Thoracic aorta (tissue), 2 donors: ENCODE results near the gene PRR36. TPM values are rescaled to one million over a fixed set of nuclear protein-coding genes. Genes with fewer than 3 reads are reported as not detected.

ENCODE experiments used
- ATAC-seq: fragments of 150-250 bp; one replicate; pipeline ENCODE4 v1.8.0; 2017; ENCODE audit warnings: low read depth; ENCODE audit not compliant: insufficient number of reproducible peaks, low FRiP score
- DNase-seq: peaks from one replicate; pipeline ENCODE4 v3.0.0-alpha.2; 2020; ENCODE audit warnings: low spot score
- H3K27ac ChIP-seq, 2 donors: fragments of 200-600 bp; sonication (generic); 1 replicate in 1 of 2; 2 replicates in 1 of 2; pipeline ENCODE4 v1.5.1; 2016; ENCODE audit warnings: mild to moderate bottlenecking in 2 of 2, moderate library complexity in 2 of 2
- H3K27me3 ChIP-seq: fragments of 200-600 bp; sonication (generic); replicated peaks from 2 replicates; pipeline ENCODE4 v1.6.0; 2016; ENCODE audit warnings: mild to moderate bottlenecking; ENCODE audit not compliant: insufficient read depth
- H3K36me3 ChIP-seq: fragments of 200-600 bp; sonication (generic); one replicate; pipeline ENCODE4 v1.5.1; 2016
- H3K4me1 ChIP-seq, 2 donors: fragments of 200-600 bp; sonication (generic); 1 replicate in 1 of 2; 2 replicates in 1 of 2; pipeline versions ENCODE4 v1.5.1 to v1.6.0; 2016; ENCODE audit warnings: low read depth in 2 of 2, mild to moderate bottlenecking in 1 of 2; ENCODE audit not compliant: control insufficient read depth in 1 of 2
- H3K4me3 ChIP-seq: fragments of 200-600 bp; sonication (generic); 2 replicates; pipeline ENCODE4 v1.5.1; 2016; ENCODE audit warnings: mild to moderate bottlenecking
- H3K9me3 ChIP-seq: fragments of 200-600 bp; sonication (generic); 2 replicates; pipeline ENCODE4 v1.5.1; 2016
- total RNA-seq, 2 donors: library from RNA; depleted of rRNA; stranded (reverse); fragments of >200 nt; gene quantifications; one replicate each; pipeline versions ENCODE4 v1.1.0 to v1.2.3, GENCODE V29; 2016
- TF ChIP-seq, protein P1 (sequence below): fragments of 200-600 bp; sonication (generic); IDR thresholded peaks from one replicate; pipeline ENCODE4 v1.5.1; 2019; ENCODE audit warnings: antibody characterized with exemption

Gene PRR36
- total RNA-seq, 2 donors from 2014 or later = not detected

DNA sequence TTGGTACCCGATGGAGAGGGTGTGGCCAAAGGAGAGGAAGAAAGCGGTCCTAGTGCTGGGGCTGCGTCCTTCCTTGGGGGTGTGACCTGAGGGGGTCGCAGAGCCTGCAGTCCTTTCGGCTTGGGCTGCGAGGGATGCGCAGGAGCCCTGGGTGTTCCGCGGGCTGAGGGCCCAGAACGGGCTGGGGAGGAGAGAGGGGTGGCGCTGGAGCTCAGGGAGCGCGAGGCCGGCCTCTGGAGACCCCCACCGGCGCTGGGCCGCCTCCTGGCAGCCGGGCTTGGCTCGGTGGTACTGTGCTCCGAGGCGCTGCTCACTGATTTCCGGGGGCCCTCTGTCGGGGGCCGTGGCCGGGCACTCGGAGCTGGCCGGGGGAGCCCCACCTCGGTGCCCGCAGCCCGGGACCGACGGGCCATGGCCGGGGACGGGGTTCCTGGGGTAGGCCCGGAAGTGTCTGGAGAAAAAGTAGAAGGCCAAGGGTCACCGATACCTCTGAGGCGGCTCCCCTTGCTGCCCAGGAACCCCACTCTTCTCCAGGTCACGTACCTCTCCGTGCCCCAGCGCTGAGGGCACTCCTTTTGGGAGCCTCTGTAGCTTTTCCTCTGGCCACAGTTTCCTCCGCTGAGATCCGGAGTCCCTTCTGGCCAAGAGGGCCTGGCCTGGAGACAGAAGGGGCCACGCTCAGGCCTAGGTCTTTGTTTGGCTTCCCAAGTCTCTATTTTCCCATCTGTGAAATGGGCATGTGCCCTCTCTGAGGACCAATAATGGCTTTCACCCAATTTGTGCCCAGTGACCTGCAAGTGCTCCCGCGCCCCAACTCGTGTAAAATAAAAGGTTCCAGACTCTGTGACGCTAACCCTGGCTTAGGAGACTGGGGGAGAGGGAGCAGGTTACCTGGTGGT lies 1.6 kb downstream of the PRR36 start:
- DNase-seq (no peak), ATAC-seq (no peak)
- Histone ChIP-seq H3K4me1 (peaks cover 21 to 41% of the 10 kb centered on the region in 2 donors), H3K27ac (no peak overlapping the region), H3K27me3 (peaks cover 6% of the 10 kb centered on the region), H3K9me3 (no peaks in the 10 kb centered on the region), H3K4me3 (peak overlapping the region; percentile 53), H3K36me3 (no peaks in the 10 kb centered on the region)
- TF ChIP-seq, protein P1, sequence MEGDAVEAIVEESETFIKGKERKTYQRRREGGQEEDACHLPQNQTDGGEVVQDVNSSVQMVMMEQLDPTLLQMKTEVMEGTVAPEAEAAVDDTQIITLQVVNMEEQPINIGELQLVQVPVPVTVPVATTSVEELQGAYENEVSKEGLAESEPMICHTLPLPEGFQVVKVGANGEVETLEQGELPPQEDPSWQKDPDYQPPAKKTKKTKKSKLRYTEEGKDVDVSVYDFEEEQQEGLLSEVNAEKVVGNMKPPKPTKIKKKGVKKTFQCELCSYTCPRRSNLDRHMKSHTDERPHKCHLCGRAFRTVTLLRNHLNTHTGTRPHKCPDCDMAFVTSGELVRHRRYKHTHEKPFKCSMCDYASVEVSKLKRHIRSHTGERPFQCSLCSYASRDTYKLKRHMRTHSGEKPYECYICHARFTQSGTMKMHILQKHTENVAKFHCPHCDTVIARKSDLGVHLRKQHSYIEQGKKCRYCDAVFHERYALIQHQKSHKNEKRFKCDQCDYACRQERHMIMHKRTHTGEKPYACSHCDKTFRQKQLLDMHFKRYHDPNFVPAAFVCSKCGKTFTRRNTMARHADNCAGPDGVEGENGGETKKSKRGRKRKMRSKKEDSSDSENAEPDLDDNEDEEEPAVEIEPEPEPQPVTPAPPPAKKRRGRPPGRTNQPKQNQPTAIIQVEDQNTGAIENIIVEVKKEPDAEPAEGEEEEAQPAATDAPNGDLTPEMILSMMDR = no peak

DNA sequence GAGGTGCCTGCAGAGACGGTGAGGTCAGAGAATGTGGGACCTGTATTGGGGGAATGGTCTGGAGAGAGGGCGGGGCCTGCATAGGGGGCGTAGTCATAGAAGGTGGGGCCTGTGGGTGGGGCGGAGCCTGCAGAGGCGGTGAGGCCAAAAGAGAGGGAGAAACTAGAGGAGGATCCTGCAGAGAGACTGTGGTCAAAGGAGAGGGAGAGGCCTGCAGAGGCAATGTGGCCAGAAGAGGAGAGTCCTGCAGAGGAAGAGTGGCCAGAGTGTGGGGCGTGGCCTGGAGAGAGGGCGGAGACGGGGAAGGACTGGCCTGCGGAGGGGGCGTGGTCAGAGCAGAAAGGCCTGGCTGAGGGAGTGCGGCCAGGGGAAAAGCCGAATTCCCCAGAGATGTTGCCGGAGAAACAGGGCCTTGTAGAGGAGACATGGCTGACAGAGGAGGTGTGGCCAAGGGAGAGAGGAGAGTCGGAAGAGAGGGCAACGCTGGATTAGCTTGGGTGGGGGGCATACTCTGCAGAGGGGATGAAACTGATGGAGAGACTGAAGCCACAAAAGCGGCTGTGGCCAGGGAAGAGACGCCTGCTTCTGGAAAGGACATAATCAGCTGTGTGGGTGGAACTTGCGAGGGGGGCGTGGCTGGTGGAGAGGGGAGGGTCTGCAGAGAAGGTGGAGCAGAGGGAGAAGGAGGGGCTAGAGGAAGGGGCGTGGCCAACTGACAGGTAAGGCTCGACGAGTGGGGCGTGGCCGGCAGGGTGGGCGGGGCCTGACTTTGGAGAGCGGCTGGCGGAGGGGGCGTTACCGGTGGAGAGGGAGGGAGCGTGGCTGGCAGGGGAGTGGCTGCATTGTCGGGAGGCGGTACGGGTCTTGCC lies 2.5 kb downstream of the PRR36 start:
- peak; percentile 35 for ATAC-seq
- peak overlapping the region; percentile 53 for H3K4me3 ChIP-seq
- H3K9me3 ChIP-seq = no peaks in the 10 kb centered on the region
- H3K36me3 ChIP-seq = no peaks in the 10 kb centered on the region
- TF ChIP-seq, protein P1 = no peak
- DNase-seq = peak; percentile 29
- peaks cover 6% of the 10 kb centered on the region for H3K27me3 ChIP-seq
- peaks cover 21 to 41% of the 10 kb centered on the region in 2 donors for H3K4me1 ChIP-seq
- no peak overlapping the region for H3K27ac ChIP-seq

DNA sequence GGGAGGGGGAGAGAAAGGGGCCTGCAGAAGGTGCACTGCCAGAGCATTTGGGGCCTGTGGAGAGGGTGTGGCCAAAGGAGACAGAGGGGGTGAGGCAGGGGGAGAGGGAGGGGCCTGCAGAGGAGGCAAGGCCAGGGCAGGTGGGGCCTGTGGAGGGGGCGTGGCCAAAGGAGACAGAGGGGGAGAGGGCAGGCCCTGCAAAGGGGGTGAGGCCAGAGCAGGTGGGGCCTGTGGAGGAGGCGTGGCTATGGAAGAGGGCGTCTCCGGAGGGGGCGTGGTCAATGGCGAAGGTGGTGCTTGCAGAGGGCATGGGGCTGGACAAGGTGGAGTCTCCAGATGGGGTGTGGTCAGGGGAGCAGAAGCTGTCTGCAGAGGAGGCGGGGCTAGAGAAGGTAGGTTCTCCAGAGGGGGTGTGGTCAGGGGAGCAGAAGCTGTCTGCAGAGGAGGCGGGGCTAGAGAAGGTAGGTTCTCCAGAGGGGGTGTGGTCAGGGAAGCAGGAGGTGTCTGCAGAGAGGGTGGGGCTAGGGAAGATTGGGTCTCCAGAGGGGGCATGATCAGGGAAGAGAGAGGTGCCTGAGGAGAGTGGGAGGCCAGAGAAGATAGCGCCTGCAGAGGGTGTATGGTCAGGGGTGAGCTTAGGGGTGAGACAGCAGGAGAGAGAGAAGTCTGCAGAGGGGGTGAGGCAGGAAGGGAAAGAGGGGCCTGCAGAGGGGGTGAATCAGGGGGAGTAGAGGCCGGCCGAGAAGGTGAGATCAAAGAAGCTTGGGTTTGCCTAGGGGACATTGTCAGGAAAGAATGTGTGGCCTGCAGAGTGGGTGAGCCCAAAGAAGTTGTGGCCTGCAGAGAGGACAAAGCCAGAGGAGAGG lies 3.4 kb downstream of the PRR36 start:
- peaks cover 6% of the 10 kb centered on the region for H3K27me3 ChIP-seq
- H3K27ac ChIP-seq = no peak overlapping the region
- H3K36me3 ChIP-seq = no peaks in the 10 kb centered on the region
- peak overlapping the region; percentile 53 for H3K4me3 ChIP-seq
- DNase-seq = no peak
- H3K4me1 ChIP-seq = peaks cover 21 to 41% of the 10 kb centered on the region in 2 donors
- TF ChIP-seq, protein P1 = no peak
- no peaks in the 10 kb centered on the region for H3K9me3 ChIP-seq
- no peak for ATAC-seq

DNA sequence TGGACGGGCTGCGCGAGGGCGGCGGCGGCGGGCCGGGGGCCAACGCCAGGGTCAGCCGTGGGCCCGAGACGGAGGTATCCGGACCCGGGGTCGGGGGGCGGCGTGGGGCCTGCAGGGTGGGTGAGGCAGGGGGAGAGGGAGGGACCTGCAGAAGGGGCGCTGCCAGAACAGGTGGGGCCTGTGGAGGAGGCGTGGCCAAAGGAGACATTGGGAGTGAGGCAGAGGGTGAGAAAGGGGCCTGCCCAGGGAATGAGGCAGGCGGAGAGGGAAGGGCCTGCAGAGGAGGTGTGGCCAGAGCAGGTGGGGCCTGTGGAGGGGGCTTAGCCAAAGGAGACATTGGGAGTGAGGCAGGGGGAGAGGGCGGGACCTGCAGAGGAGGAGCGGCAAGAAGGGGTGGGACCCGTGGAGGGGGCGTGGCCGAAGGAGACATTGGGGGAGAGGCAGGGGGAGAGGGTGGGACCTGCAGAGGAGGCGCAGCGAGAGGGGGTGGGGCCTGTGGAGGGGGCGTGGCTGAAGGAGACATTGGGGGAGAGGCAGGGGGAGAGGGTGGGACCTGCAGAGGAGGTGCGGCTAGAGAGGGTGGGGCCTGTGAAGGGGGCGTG lies 4.2 kb downstream of the PRR36 start:
- TF ChIP-seq, protein P1 = no peak
- peak overlapping the region; percentile 69 for H3K4me3 ChIP-seq
- H3K4me1 ChIP-seq = peaks cover 21 to 41% of the 10 kb centered on the region in 2 donors
- no peak for ATAC-seq
- no peak for DNase-seq
- H3K9me3 ChIP-seq = no peaks in the 10 kb centered on the region
- no peak overlapping the region for H3K27ac ChIP-seq
- H3K27me3 ChIP-seq = peaks cover 6% of the 10 kb centered on the region
- H3K36me3 ChIP-seq = no peaks in the 10 kb centered on the region
